SU-DHL-6 (cell line): ENCODE results near the gene PLXNB2.

ENCODE experiments used
- H2AFZ ChIP-seq: fragments of 200-600 bp; sonication (generic); 2 replicates; pipeline ENCODE4 v1.6.1; 2014; ENCODE audit warnings: low read depth, mild to moderate bottlenecking, moderate library complexity, mixed read lengths, antibody characterized with exemption, low read length; ENCODE audit not compliant: severe bottlenecking
- H3F3A ChIP-seq: fragments of 200-600 bp; shearing (Covaris generic); 2 replicates; pipeline ENCODE4 v1.6.0; 2016; ENCODE audit warnings: antibody characterized with exemption, mild to moderate bottlenecking; ENCODE audit not compliant: insufficient read depth
- H3K27ac ChIP-seq: fragments of 200-600 bp; sonication (generic); 2 replicates; pipeline ENCODE4 v1.5.1; 2016; ENCODE audit warnings: low read depth, mild to moderate bottlenecking, low read length, moderate library complexity, mixed read lengths
- H3K27me3 ChIP-seq: fragments of 200-600 bp; sonication (generic), shearing (Covaris generic); 2 replicates; pipeline ENCODE4 v1.6.0; 2014; ENCODE audit warnings: mild to moderate bottlenecking, low read length
- H3K36me3 ChIP-seq: fragments of 200-600 bp; sonication (generic); 2 replicates; pipeline ENCODE4 v1.6.1; 2014; ENCODE audit warnings: mild to moderate bottlenecking, low read length, mixed read lengths
- H3K4me2 ChIP-seq: fragments of 300-600, 200-600 bp; shearing (Covaris generic), sonication (generic); 2 replicates; pipeline ENCODE4 v1.6.0; 2014; ENCODE audit warnings: low read length, low read depth, mild to moderate bottlenecking; ENCODE audit not compliant: poor library complexity, severe bottlenecking
- H3K4me3 ChIP-seq: fragments of 200-600 bp; sonication (generic); 2 replicates; pipeline ENCODE4 v1.5.1; 2014; ENCODE audit warnings: antibody characterized with exemption, low read length, mild to moderate bottlenecking, mixed read lengths; ENCODE audit not compliant: insufficient read depth, poor library complexity, severe bottlenecking
- H3K79me2 ChIP-seq: fragments of 200-600 bp; sonication (generic); 2 replicates; pipeline ENCODE4 v1.6.1; 2014; ENCODE audit warnings: mild to moderate bottlenecking, low read length, moderate library complexity; ENCODE audit not compliant: insufficient read depth
- H3K9ac ChIP-seq: fragments of 200-600 bp; sonication (generic); 2 replicates; pipeline ENCODE4 v1.7.0; 2014; ENCODE audit warnings: mild to moderate bottlenecking, low read length
- H3K9me2 ChIP-seq: fragments of 200-600 bp; sonication (generic); replicated peaks from 2 replicates; pipeline ENCODE4 v1.6.1; 2014; ENCODE audit warnings: low read length; ENCODE audit not compliant: insufficient read depth
- H3K9me3 ChIP-seq: fragments of 200-600 bp; sonication (generic); 2 replicates; pipeline ENCODE4 v1.6.1; 2014; ENCODE audit warnings: low read length, mixed read lengths; ENCODE audit not compliant: insufficient read depth
- H4K20me1 ChIP-seq: fragments of 200-600 bp; sonication (generic); 2 replicates; pipeline ENCODE4 v1.6.1; 2014; ENCODE audit warnings: low read depth, mild to moderate bottlenecking, antibody characterized with exemption, low read length, moderate library complexity, mixed read lengths
- EZH2phosphoT487 ChIP-seq: fragments of 200-600 bp; sonication (generic), shearing (Covaris generic); conservative IDR thresholded peaks from 2 replicates; pipeline ENCODE4 v1.6.1; 2018; ENCODE audit warnings: mild to moderate bottlenecking, antibody characterized with exemption, low read length, moderate library complexity, mixed read lengths
- TF ChIP-seq, protein P1 (sequence below): fragments of 200-600 bp; sonication (generic); IDR thresholded peaks from one replicate; pipeline ENCODE4 v1.5.1; 2017; ENCODE audit warnings: antibody characterized with exemption, mild to moderate bottlenecking, low read length, moderate library complexity; ENCODE audit not compliant: insufficient read depth, poor library complexity, severe bottlenecking

PLXNB2 gene

DNA sequence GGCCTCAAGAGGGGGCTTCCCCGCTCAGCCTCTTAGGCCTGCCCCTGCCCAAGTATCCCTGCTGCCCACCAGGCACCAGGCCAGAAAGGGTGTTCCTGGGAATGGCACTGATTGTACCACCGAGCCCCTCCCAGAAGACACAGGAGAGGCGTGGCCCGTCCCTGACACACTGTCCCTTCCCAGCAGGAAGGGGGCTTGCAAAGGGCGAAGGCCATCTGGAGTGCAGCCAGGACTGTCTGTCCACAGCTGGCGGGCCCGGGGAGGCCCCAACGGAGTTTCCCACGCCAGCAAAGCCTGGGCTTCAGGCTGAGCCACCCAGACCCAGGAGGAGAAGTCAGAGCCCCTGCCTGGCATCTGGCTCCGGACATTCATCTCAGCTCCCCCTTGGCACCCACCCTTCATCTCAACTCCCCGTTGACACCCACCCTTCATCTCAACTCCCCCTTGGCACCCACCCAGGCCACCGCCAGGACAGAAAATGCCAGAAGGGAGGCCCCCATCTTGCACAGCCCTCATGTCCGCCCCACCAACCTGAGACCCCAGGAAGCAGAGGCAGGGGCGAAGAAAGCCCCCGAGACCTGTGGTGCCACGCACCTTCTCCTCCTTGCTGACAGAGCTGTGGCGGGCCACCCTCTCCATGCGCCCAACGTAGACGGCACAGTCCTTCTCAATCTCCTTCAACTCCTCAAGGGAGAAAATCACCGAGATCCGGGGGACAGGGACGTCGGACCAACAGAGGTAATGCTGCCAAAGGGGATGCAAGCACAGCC, 82.1 kb downstream of the PLXNB2 start:
- no peak overlapping the region for H3K27ac ChIP-seq
- TF ChIP-seq, protein P1, sequence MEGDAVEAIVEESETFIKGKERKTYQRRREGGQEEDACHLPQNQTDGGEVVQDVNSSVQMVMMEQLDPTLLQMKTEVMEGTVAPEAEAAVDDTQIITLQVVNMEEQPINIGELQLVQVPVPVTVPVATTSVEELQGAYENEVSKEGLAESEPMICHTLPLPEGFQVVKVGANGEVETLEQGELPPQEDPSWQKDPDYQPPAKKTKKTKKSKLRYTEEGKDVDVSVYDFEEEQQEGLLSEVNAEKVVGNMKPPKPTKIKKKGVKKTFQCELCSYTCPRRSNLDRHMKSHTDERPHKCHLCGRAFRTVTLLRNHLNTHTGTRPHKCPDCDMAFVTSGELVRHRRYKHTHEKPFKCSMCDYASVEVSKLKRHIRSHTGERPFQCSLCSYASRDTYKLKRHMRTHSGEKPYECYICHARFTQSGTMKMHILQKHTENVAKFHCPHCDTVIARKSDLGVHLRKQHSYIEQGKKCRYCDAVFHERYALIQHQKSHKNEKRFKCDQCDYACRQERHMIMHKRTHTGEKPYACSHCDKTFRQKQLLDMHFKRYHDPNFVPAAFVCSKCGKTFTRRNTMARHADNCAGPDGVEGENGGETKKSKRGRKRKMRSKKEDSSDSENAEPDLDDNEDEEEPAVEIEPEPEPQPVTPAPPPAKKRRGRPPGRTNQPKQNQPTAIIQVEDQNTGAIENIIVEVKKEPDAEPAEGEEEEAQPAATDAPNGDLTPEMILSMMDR, result no peak
- TF ChIP-seq EZH2phosphoT487, result no peak
- H3K9me2 ChIP-seq, result no peaks in the 10 kb centered on the region
- H3K9me3 ChIP-seq, result no peaks in the 10 kb centered on the region
- no peaks in the 10 kb centered on the region for H3F3A ChIP-seq
- H3K4me3 ChIP-seq, result no peak overlapping the region
- no peaks in the 10 kb centered on the region for H3K79me2 ChIP-seq
- H3K36me3 ChIP-seq, result no peaks in the 10 kb centered on the region
- H4K20me1 ChIP-seq, result no peaks in the 10 kb centered on the region; the same call in 1 of the 2 replicates
- no peak overlapping the region for H3K4me2 ChIP-seq
- H3K27me3 ChIP-seq, result no peaks in the 10 kb centered on the region
- no peak overlapping the region for H3K9ac ChIP-seq
- no peak overlapping the region for H2AFZ ChIP-seq
